HepG2 (cell line): Measurements from ENCODE around the gene ADAP2. TPM values are rescaled to one million over a fixed set of nuclear protein-coding genes. Genes with fewer than 3 reads are reported as not detected.
A peak's percentile ranks its signal among the peaks of the same experiment; 100 is the strongest.

Source experiments
- AGO2 ChIP-seq: fragments of 200-400 bp; formaldehyde crosslinking; optimal IDR thresholded peaks from 2 replicates; pipeline ENCODE3; 2017; ENCODE audit warnings: mild to moderate bottlenecking, low read depth, low read length, moderate library complexity
- CBFB ChIP-seq: sonication (generic); formaldehyde crosslinking; IDR thresholded peaks from 2 replicates; pipeline ENCODE4 v1.4.0; 2020; ENCODE audit warnings: missing genetic modification reagents
- GATAD1 ChIP-seq: IDR thresholded peaks from 2 replicates; pipeline ENCODE4 v1.6.1; 2016; ENCODE audit warnings: missing genetic modification reagents, missing compliant biosample characterization
- NFRKB ChIP-seq: fragments of 450-650 bp; IDR thresholded peaks from 2 replicates; pipeline ENCODE4 v1.6.1; 2017
- NR2F2 ChIP-seq: IDR thresholded peaks from 2 replicates; pipeline ENCODE4 v1.6.1; 2012; ENCODE audit warnings: low read depth, inconsistent platforms, borderline replicate concordance
- PCBP2 ChIP-seq: fragments of 200-400 bp; formaldehyde crosslinking; optimal IDR thresholded peaks from 2 replicates; pipeline ENCODE3; 2018; ENCODE audit warnings: low read length, low read depth; ENCODE audit not compliant: poor library complexity, severe bottlenecking
- PREB ChIP-seq: sonication (generic); formaldehyde crosslinking; IDR thresholded peaks from 2 replicates; pipeline ENCODE4 v1.4.0; 2020; ENCODE audit warnings: missing genetic modification reagents
- SATB2 ChIP-seq: sonication (generic); formaldehyde crosslinking; IDR thresholded peaks from 2 replicates; pipeline ENCODE4 v1.5.0; 2020; ENCODE audit warnings: missing genetic modification reagents
- ZFP62 ChIP-seq: sonication (generic); formaldehyde crosslinking; IDR thresholded peaks from 2 replicates; pipeline ENCODE4 v1.4.0; 2020; ENCODE audit warnings: missing genetic modification reagents
- ZNF138 ChIP-seq: sonication (generic); formaldehyde crosslinking; IDR thresholded peaks from 2 replicates; pipeline ENCODE4 v1.5.0; 2020; ENCODE audit warnings: mild to moderate bottlenecking, low read depth, missing genetic modification reagents
- ZNF224 ChIP-seq: sonication (generic); formaldehyde crosslinking; IDR thresholded peaks from 2 replicates; pipeline ENCODE4 v1.5.0; 2020; ENCODE audit warnings: mild to moderate bottlenecking, missing genetic modification reagents
- ZNF230 ChIP-seq: sonication (generic); formaldehyde crosslinking; IDR thresholded peaks from 2 replicates; pipeline ENCODE4 v1.4.0; 2020; ENCODE audit warnings: mild to moderate bottlenecking, missing genetic modification reagents
- ZNF251 ChIP-seq: sonication (generic); formaldehyde crosslinking; IDR thresholded peaks from 2 replicates; pipeline ENCODE4 v1.9.0; 2021; ENCODE audit warnings: mild to moderate bottlenecking, missing genetic modification reagents
- ZNF260 ChIP-seq: sonication (generic); formaldehyde crosslinking; IDR thresholded peaks from 2 replicates; pipeline ENCODE4 v1.4.0; 2020; ENCODE audit warnings: missing genetic modification reagents, low read depth, mild to moderate bottlenecking, borderline replicate concordance
- ZNF30 ChIP-seq: sonication (generic); formaldehyde crosslinking; IDR thresholded peaks from 2 replicates; pipeline ENCODE4 v1.5.0; 2020; ENCODE audit warnings: mild to moderate bottlenecking, missing genetic modification reagents
- ZNF337 ChIP-seq: sonication (generic); formaldehyde crosslinking; IDR thresholded peaks from 2 replicates; pipeline ENCODE4 v1.5.1; 2020; ENCODE audit warnings: missing genetic modification reagents, low read depth, mild to moderate bottlenecking, borderline replicate concordance
- ZNF557 ChIP-seq: sonication (generic); formaldehyde crosslinking; IDR thresholded peaks from 2 replicates; pipeline ENCODE4 v1.4.0; 2020; ENCODE audit warnings: missing genetic modification reagents
- ZNF816 ChIP-seq: sonication (generic); formaldehyde crosslinking; IDR thresholded peaks from 2 replicates; pipeline ENCODE4 v1.8.0; 2022; ENCODE audit warnings: missing genetic modification reagents, mild to moderate bottlenecking, borderline replicate concordance
- polyA plus RNA-seq, 8 experiments: library from polyadenylated mRNA; depleted of rRNA in 3 of 8; stranded (reverse) in 7 of 8; unstranded in 1 of 8; fragments of >200 nt; fragmentation: Illumina TruSeq in 4 of 8; extraction: Trizol in 4 of 8; gene quantifications; 2 replicates each; pipeline versions ENCODE4 v1.2.1 to v1.2.3, GENCODE V29; 2011 to 2016; ENCODE audit warnings: low read depth in 4 of 8, missing spikeins in 1 of 8, mixed read lengths in 1 of 8; ENCODE audit not compliant: insufficient read depth in 1 of 8
- total RNA-seq, 5 experiments: library from RNA; depleted of rRNA; stranded (reverse); fragments of >200 nt; fragmentation: Illumina TruSeq; extraction: Trizol; gene quantifications; 2 replicates each; pipeline ENCODE4 v1.2.3, GENCODE V29; 2016; ENCODE audit warnings: low read depth in 1 of 5
- TF ChIP-seq, protein P1 (sequence below): sonication (generic); formaldehyde crosslinking; IDR thresholded peaks from 2 replicates; pipeline ENCODE4 v1.4.0; 2020; ENCODE audit warnings: missing genetic modification reagents
- TF ChIP-seq, protein P2 (sequence below): sonication (generic); formaldehyde crosslinking; IDR thresholded peaks from 2 replicates; pipeline ENCODE4 v1.4.0; 2020; ENCODE audit warnings: missing genetic modification reagents
- TF ChIP-seq, protein P3 (sequence below): sonication (generic); IDR thresholded peaks from 2 replicates; pipeline ENCODE4 v1.6.1; 2016; ENCODE audit warnings: low read depth, borderline replicate concordance
- TF ChIP-seq, protein P4 (sequence below): sonication (generic); formaldehyde crosslinking; IDR thresholded peaks from 2 replicates; pipeline ENCODE4 v1.4.0; 2020; ENCODE audit warnings: missing genetic modification reagents

The ADAP2 gene
- total and polyA plus RNA-seq, 2 of the 13 experiments (the other 11 are each of a cell fraction or from before 2014, with no cell fraction given): 0.51 to 0.70 TPM

DNA sequence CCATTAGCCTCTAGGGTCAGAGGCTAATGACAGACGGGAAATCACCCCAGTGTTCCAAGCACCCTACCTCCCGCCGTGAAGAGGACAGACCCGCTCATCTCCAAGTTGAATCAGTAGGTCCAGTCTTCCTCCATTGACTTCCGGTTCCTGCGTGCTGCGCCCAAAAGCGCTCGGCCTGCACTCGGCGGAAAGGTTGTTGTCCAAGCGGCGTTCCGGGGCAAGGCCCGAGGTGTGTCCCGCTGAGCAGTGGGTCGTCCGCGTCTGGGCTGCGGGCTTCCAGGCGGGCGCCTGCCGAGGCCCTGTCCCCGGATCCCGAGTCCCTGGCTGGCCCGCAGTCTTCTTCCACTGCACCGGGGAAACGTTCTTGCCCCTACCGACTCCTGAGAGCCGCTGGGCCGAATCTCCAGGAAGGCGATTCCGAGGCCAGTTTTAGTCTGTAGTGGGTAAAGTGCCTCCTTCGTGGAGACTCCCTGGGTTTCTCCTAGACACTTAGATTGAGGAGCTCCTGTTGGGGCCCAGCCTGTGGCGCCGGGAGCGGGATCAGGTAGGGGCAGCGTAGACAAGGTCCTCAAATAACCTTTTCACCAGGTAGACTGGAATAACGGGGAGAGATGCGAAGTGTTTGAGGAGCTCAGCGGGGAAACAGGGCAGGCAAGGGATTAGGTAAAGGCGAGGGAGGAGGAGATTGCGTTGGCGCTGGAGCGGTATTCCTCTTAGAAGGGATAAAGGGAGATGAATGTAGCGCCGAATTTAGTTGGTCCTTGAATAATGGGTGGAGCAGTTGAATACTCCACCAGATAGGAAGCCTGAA lies 15.4 kb upstream of the ADAP2 start, which contains the start of gene TEFM (continued):
- TF ChIP-seq NFRKB: no peak; the same call in 1 of the 2 replicates
- no peak for TF ChIP-seq ZNF260 (CRISPR knock-in tag)
- TF ChIP-seq PREB (CRISPR knock-in tag): no peak
- no peak for TF ChIP-seq PCBP2
- TF ChIP-seq GATAD1: peak; percentile 99
- TF ChIP-seq, protein P1, sequence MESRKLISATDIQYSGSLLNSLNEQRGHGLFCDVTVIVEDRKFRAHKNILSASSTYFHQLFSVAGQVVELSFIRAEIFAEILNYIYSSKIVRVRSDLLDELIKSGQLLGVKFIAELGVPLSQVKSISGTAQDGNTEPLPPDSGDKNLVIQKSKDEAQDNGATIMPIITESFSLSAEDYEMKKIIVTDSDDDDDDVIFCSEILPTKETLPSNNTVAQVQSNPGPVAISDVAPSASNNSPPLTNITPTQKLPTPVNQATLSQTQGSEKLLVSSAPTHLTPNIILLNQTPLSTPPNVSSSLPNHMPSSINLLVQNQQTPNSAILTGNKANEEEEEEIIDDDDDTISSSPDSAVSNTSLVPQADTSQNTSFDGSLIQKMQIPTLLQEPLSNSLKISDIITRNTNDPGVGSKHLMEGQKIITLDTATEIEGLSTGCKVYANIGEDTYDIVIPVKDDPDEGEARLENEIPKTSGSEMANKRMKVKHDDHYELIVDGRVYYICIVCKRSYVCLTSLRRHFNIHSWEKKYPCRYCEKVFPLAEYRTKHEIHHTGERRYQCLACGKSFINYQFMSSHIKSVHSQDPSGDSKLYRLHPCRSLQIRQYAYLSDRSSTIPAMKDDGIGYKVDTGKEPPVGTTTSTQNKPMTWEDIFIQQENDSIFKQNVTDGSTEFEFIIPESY (CRISPR knock-in tag): peak; percentile 70; the same call in 1 of the 2 replicates
- TF ChIP-seq, protein P2, sequence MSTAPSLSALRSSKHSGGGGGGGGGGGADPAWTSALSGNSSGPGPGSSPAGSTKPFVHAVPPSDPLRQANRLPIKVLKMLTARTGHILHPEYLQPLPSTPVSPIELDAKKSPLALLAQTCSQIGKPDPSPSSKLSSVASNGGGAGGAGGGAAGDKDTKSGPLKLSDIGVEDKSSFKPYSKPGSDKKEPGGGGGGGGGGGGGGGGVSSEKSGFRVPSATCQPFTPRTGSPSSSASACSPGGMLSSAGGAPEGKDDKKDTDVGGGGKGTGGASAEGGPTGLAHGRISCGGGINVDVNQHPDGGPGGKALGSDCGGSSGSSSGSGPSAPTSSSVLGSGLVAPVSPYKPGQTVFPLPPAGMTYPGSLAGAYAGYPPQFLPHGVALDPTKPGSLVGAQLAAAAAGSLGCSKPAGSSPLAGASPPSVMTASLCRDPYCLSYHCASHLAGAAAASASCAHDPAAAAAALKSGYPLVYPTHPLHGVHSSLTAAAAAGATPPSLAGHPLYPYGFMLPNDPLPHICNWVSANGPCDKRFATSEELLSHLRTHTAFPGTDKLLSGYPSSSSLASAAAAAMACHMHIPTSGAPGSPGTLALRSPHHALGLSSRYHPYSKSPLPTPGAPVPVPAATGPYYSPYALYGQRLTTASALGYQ (CRISPR knock-in tag): peak; percentile 91
- TF ChIP-seq ZNF30: no peak; the same call in 1 of the 2 replicates
- TF ChIP-seq NR2F2: no peak; the same call in 1 of the 2 replicates
- TF ChIP-seq ZNF337: peak; percentile 76; the same call in 1 of the 2 replicates
- TF ChIP-seq CBFB (CRISPR knock-in tag): peak; percentile 83
- no peak; the same call in 1 of the 2 replicates for TF ChIP-seq ZNF816
- peak; percentile 88; the same call in 1 of the 2 replicates for TF ChIP-seq SATB2 (CRISPR knock-in tag)
- TF ChIP-seq, protein P3, sequence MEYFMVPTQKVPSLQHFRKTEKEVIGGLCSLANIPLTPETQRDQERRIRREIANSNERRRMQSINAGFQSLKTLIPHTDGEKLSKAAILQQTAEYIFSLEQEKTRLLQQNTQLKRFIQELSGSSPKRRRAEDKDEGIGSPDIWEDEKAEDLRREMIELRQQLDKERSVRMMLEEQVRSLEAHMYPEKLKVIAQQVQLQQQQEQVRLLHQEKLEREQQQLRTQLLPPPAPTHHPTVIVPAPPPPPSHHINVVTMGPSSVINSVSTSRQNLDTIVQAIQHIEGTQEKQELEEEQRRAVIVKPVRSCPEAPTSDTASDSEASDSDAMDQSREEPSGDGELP: no peak; the same call in 1 of the 2 replicates
- peak; percentile 94 for TF ChIP-seq ZNF557 (CRISPR knock-in tag)
- TF ChIP-seq, protein P4, sequence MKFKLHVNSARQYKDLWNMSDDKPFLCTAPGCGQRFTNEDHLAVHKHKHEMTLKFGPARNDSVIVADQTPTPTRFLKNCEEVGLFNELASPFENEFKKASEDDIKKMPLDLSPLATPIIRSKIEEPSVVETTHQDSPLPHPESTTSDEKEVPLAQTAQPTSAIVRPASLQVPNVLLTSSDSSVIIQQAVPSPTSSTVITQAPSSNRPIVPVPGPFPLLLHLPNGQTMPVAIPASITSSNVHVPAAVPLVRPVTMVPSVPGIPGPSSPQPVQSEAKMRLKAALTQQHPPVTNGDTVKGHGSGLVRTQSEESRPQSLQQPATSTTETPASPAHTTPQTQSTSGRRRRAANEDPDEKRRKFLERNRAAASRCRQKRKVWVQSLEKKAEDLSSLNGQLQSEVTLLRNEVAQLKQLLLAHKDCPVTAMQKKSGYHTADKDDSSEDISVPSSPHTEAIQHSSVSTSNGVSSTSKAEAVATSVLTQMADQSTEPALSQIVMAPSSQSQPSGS (CRISPR knock-in tag): peak; percentile 89
- TF ChIP-seq ZNF251 (CRISPR knock-in tag): 0 out of 2 replicates have a peak, but pooled peaks have one; percentile 41
- TF ChIP-seq ZNF224: 0 out of 2 replicates have a peak, but pooled peaks have one; percentile 63
- peak; percentile 97 for TF ChIP-seq ZNF138 (CRISPR knock-in tag)
- 0 out of 2 replicates have a peak, but pooled peaks have one; percentile 76 for TF ChIP-seq ZNF230 (CRISPR knock-in tag)
- TF ChIP-seq ZFP62 (CRISPR knock-in tag): no peak
- TF ChIP-seq AGO2: no peak
